Tibial nerve (tissue), 4 donors: ENCODE results near the gene S100PBP. TPM values are rescaled to one million over a fixed set of nuclear protein-coding genes. Genes with fewer than 3 reads are reported as not detected.
"Not testable (repeated sequence)": the region's sequence is repeated elsewhere in the genome, so short reads cannot be mapped to it uniquely, and the experiment has no call there.

Experiments
- DNase-seq, 2 donors: peaks; one replicate each; pipeline ENCODE4 v3.0.0-alpha.2; 2019; ENCODE audit warnings: low spot score in 2 of 2
- H3K27ac ChIP-seq, 4 donors: fragments of 200-600 bp; sonication (generic) in 3 of 4; one replicate each; pipeline ENCODE4 v1.5.1; 2017 to 2019; ENCODE audit warnings: mild to moderate bottlenecking in 1 of 4
- H3K27me3 ChIP-seq, 2 donors: fragments of 200-600 bp; sonication (generic) in 1 of 2; one replicate each; pipeline versions ENCODE4 v1.5.1 to v1.6.0; 2017 to 2019
- H3K36me3 ChIP-seq, 3 donors: fragments of 200-600 bp; sonication (generic); one replicate each; pipeline ENCODE4 v1.5.1; 2018 to 2019
- H3K4me1 ChIP-seq, 4 donors: fragments of 200-600 bp; sonication (generic) in 3 of 4; one replicate each; pipeline ENCODE4 v1.5.1; 2017 to 2019
- H3K4me3 ChIP-seq, 4 donors: fragments of 200-600 bp; sonication (generic) in 3 of 4; one replicate each; pipeline ENCODE4 v1.5.1; 2017 to 2019; ENCODE audit warnings: mild to moderate bottlenecking in 1 of 4, moderate library complexity in 1 of 4
- H3K9me3 ChIP-seq, 4 donors: fragments of 200-600 bp; sonication (generic) in 3 of 4; one replicate each; pipeline ENCODE4 v1.5.1; 2017 to 2019
- EP300 ChIP-seq, 2 donors: sonication (generic); formaldehyde crosslinking; IDR thresholded peaks; one replicate each; pipeline ENCODE4 v1.6.1; 2017; ENCODE audit warnings: antibody characterized with exemption in 2 of 2, mild to moderate bottlenecking in 1 of 2
- POLR2A ChIP-seq, 2 donors: fragments of 450-650 bp; IDR thresholded peaks; one replicate each; pipeline ENCODE4 v1.6.1; 2017; ENCODE audit warnings: antibody characterized with exemption in 2 of 2, mild to moderate bottlenecking in 2 of 2, moderate library complexity in 2 of 2
- WGBS, 2 donors: methylation state at CpG; one replicate each; pipeline ENCODE4 v1.1.5; 2018; 5-methylcytosine and 5-hydroxymethylcytosine counted together
- total RNA-seq, 4 donors: library from RNA; depleted of rRNA; stranded (reverse); fragments of >200 nt; gene quantifications; one replicate each; pipeline ENCODE4 v1.1.0, GENCODE V29; 2016
- TF ChIP-seq, protein P1 (sequence below), 5 experiments: fragments of 200-600 bp in 3 of 5; fragments of 450-650 bp in 2 of 5; sonication (generic) in 3 of 5; IDR thresholded peaks; one replicate each; pipeline ENCODE4 v1.5.1; 2016 to 2019; ENCODE audit warnings: antibody characterized with exemption in 5 of 5, mild to moderate bottlenecking in 3 of 5, moderate library complexity in 2 of 5

Gene S100PBP
- total RNA-seq, 4 donors from 2014 or later, result 24.0 to 55.5 (median 33.4) TPM

DNA sequence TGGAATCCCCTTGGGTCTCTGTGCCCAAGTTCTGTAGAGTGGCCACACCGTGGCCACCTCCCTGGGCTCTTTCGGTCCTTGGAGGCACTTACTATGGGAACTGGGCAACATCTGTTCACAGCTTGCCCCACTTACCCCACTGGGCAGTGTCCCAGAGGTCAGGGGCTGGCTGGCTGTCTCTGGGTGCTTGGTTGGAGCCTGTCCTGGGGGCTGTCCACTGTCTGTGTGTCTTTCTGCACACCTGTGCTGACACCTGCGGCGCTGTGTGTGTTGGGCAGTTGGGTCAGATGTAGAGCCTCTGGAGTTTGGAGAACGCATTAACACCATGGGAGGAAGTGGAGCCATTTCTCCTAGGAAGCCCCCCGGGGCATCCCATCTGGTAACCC is 85.1 kb downstream of the S100PBP start:
- no peaks in the 10 kb centered on the region for H3K9me3 ChIP-seq
- no peaks in the 10 kb centered on the region for H3K36me3 ChIP-seq
- TF ChIP-seq EP300 (IDR thresholded peaks at IDR 0.05), result no peak
- TF ChIP-seq, protein P1, sequence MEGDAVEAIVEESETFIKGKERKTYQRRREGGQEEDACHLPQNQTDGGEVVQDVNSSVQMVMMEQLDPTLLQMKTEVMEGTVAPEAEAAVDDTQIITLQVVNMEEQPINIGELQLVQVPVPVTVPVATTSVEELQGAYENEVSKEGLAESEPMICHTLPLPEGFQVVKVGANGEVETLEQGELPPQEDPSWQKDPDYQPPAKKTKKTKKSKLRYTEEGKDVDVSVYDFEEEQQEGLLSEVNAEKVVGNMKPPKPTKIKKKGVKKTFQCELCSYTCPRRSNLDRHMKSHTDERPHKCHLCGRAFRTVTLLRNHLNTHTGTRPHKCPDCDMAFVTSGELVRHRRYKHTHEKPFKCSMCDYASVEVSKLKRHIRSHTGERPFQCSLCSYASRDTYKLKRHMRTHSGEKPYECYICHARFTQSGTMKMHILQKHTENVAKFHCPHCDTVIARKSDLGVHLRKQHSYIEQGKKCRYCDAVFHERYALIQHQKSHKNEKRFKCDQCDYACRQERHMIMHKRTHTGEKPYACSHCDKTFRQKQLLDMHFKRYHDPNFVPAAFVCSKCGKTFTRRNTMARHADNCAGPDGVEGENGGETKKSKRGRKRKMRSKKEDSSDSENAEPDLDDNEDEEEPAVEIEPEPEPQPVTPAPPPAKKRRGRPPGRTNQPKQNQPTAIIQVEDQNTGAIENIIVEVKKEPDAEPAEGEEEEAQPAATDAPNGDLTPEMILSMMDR (IDR thresholded peaks at IDR 0.05), result no peak
- no peak for TF ChIP-seq POLR2A (IDR thresholded peaks at IDR 0.05)
- peaks cover 0 to 22% of the 10 kb centered on the region in 2 donors for H3K27me3 ChIP-seq
- H3K4me1 ChIP-seq, result peaks cover 0 to 16% (median 3%) of the 10 kb centered on the region in 4 donors
- no peak for DNase-seq
- H3K27ac ChIP-seq, result no peak overlapping the region
- WGBS, 2 donors, result 77 to 86% methylated on average over 4 to 6 of the region's 6 CpGs
- no peak overlapping the region for H3K4me3 ChIP-seq

DNA sequence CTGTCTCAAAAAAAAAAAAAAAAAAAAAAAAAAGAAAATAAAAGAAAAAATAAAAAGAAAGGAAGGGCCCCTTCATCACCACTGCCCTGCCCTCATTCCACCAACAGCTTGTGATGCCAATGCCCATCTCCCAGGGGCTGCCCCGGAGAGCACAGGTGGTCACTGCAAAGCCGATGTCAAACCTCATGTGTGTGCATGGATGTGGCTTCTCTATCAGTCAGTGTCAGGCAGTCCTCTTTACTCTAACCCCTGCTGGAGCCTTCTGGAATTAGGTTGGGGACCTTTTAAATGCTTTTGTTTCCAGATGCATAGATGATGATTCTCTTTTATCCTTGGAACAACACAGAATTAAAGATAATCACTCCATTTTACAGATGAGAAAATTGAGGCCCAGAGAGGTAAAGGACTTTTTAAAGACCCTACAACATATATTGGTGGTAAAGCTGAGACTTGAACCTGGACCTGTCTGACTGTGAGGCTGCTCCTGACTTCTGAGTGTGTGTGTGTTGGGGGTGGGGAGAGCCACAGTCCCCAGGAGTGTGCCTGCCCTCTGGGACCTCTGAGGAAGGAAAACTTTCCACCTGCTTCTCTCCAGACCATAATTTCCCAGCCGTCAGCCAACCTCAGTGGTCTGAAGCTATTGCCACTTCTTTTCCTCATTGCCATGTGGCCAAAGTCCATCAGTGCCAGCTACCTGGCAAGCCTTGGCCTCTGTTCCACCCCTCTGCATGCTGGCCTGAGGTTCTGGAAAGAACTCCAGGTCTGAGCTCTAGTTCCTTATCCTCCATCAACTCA is 86.7 kb downstream of the S100PBP start:
- Histone ChIP-seq H3K4me1 (peaks cover 0 to 16% (median 3%) of the 10 kb centered on the region in 4 donors), H3K4me3 (no peak overlapping the region), H3K36me3 (no peaks in the 10 kb centered on the region), H3K27ac (peak overlapping the region in 1 of 4 donors; percentile 35), H3K27me3 (peaks cover 0 to 22% of the 10 kb centered on the region in 2 donors), H3K9me3 (no peaks in the 10 kb centered on the region)
- 71% methylated on average over 3 of the region's 3 CpGs for WGBS, 2 donors
- TF ChIP-seq, protein P1 (IDR thresholded peaks at IDR 0.05), result no peak
- TF ChIP-seq EP300 (IDR thresholded peaks at IDR 0.05), result no peak
- no peak for TF ChIP-seq POLR2A (IDR thresholded peaks at IDR 0.05)
- DNase-seq, result no peak

DNA sequence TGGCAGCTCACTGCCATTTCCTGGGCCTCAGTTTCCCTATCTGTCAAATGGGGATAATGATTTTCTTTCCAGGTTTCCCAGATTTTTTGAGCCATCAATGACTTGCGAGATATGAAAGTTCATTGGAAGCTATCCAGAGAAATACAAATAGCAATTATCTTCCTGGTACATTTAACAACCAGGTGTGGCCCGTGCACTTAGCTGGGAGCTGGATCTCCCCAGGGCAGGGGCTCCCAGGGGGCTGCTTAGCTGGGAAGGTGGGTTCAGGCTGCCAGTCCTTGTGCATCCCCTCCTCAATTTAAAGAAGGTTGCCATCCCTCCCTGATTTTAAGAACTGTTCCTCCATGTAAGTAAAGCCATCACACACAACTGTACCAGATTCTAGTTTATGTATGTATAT is 87.3 kb downstream of the S100PBP start:
- H3K36me3 ChIP-seq, result no peaks in the 10 kb centered on the region
- peaks cover 0 to 16% (median 3%) of the 10 kb centered on the region in 4 donors for H3K4me1 ChIP-seq
- no peak for DNase-seq
- H3K4me3 ChIP-seq, result no peak overlapping the region
- WGBS, 2 donors, result 61% methylated on average over 2 of the region's 2 CpGs
- TF ChIP-seq EP300 (IDR thresholded peaks at IDR 0.05) (no peak), POLR2A (IDR thresholded peaks at IDR 0.05) (no peak)
- TF ChIP-seq, protein P1 (IDR thresholded peaks at IDR 0.05), result no peak
- H3K9me3 ChIP-seq, result no peaks in the 10 kb centered on the region
- peaks cover 0 to 22% of the 10 kb centered on the region in 2 donors for H3K27me3 ChIP-seq
- peak overlapping the region in 1 of 4 donors; percentile 35 for H3K27ac ChIP-seq

DNA sequence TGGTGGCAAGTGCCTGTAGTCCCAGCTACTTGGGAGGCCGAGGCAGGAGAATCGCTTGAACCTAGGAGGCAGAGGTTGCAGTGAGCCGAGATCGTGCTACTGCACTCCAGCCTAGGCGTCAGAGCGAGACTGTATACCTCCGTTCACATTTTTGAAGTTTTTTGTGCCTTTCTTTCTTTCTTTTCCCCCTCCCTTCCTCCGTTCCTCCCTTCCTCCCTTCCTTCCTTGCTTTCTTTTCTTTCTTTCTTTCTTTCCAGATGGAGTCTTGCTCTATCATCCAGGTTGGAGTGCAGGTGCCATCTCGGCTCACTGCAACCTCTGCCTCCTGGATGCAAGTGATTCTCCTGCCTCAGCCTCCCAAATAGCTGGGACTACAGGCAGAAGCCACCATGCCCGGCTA is 88.1 kb downstream of the S100PBP start:
- not testable (repeated sequence) for DNase-seq, H3K36me3 ChIP-seq, H3K4me3 ChIP-seq, H3K9me3 ChIP-seq, H3K4me1 ChIP-seq
- 79 to 82% methylated on average over 10 of the region's 10 CpGs for WGBS, 2 donors
- H3K27ac ChIP-seq, result peak overlapping the region in 1 of 4 donors; percentile 35
- H3K27me3 ChIP-seq, result peaks cover 0 to 18% of the 10 kb centered on the region in 2 donors

DNA sequence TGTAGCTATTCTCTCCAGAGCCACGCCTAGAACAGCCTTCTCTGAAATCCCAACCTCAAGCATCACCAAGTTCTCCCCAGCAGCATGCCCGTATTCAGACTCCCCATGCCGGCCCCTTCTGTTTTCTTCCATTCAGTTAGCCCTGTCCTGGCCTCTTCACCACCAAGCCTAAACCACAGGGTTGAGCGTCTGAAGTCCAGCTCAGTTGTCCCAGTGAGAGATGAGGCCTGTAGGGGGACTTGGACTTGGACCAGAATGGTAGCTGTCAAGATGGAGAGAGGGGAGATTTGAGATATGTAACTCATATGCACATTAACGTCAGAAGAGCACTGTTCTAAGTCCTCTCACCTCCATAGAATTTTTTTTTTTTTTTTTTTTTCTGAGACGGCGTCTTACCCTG is 89.2 kb downstream of the S100PBP start:
- Histone ChIP-seq H3K27ac (no peak overlapping the region), H3K27me3 (peaks cover 0 to 12% of the 10 kb centered on the region in 2 donors), H3K4me1 (peaks cover 0 to 1% (median 0%) of the 10 kb centered on the region in 4 donors), H3K9me3 (no peaks in the 10 kb centered on the region), H3K4me3 (no peak overlapping the region), H3K36me3 (no peaks in the 10 kb centered on the region)
- no peak for DNase-seq
- 77 to 80% methylated on average over 7 of the region's 7 CpGs for WGBS, 2 donors
- TF ChIP-seq POLR2A (IDR thresholded peaks at IDR 0.05), result no peak
- TF ChIP-seq EP300 (IDR thresholded peaks at IDR 0.05), result no peak
- TF ChIP-seq, protein P1 (IDR thresholded peaks at IDR 0.05), result no peak
